Breast epithelium (tissue), 4 donors: ENCODE measurements around the gene GPR3. TPM values are rescaled to one million over a fixed set of nuclear protein-coding genes. Genes with fewer than 3 reads are reported as not detected.

Experiments used
- DNase-seq, 2 donors: peaks; one replicate each; pipeline ENCODE4 v3.0.0-alpha.2; 2019; ENCODE audit warnings: low spot score in 2 of 2
- H3K27ac ChIP-seq, 2 donors: fragments of 200-600 bp; sonication (generic) in 1 of 2; one replicate each; pipeline ENCODE4 v1.5.1; 2016 to 2019; ENCODE audit warnings: mild to moderate bottlenecking in 1 of 2
- H3K27me3 ChIP-seq, 2 donors: fragments of 200-600 bp; sonication (generic) in 1 of 2; one replicate each; pipeline versions ENCODE4 v1.5.1 to v1.6.0; 2017 to 2019; ENCODE audit warnings: control low read depth in 1 of 2, mild to moderate bottlenecking in 1 of 2
- H3K36me3 ChIP-seq: fragments of 200-600 bp; one replicate; pipeline ENCODE4 v1.5.1; 2019
- H3K4me1 ChIP-seq, 2 donors: fragments of 200-600 bp; sonication (generic); one replicate each; pipeline ENCODE4 v1.5.1; 2016 to 2019; ENCODE audit warnings: control low read depth in 1 of 2
- H3K4me3 ChIP-seq, 3 donors: fragments of 200-600 bp; sonication (generic); 1 replicate in 2 of 3; 2 replicates in 1 of 3; pipeline ENCODE4 v1.5.1; 2016 to 2019; ENCODE audit warnings: mild to moderate bottlenecking in 3 of 3, moderate library complexity in 2 of 3
- H3K9me3 ChIP-seq, 2 donors: fragments of 200-600 bp; sonication (generic) in 1 of 2; one replicate each; pipeline ENCODE4 v1.5.1; 2016 to 2019; ENCODE audit warnings: control low read depth in 1 of 2
- CTCF ChIP-seq, 3 donors: fragments of 450-650 bp; IDR thresholded peaks; one replicate each; pipeline ENCODE4 v1.5.1; 2016 to 2017; ENCODE audit warnings: antibody characterized with exemption in 3 of 3, mild to moderate bottlenecking in 3 of 3, moderate library complexity in 3 of 3
- POLR2A ChIP-seq: fragments of 450-650 bp; IDR thresholded peaks from one replicate; pipeline ENCODE4 v1.6.1; 2016; ENCODE audit warnings: antibody characterized with exemption, mild to moderate bottlenecking, moderate library complexity
- POLR2AphosphoS5 ChIP-seq, 3 donors: sonication (generic); formaldehyde crosslinking; IDR thresholded peaks; one replicate each; pipeline ENCODE4 v1.6.1; 2017; ENCODE audit warnings: antibody characterized with exemption in 3 of 3
- intact Hi-C: fragments of 100-400 bp; cut with DNase I; formaldehyde crosslinking; loops from one replicate; pipeline ENCODE4 v1.15.1; 2023; ENCODE audit warnings: low total_unique reads
- total RNA-seq, 3 donors: library from RNA; depleted of rRNA; stranded (reverse); fragments of >200 nt; gene quantifications; one replicate each; pipeline ENCODE4 v1.1.0, GENCODE V29; 2016

GPR3 gene
- total RNA-seq, 3 donors from 2014 or later, result 0.16 to 0.66 TPM; not detected in 1

DNA sequence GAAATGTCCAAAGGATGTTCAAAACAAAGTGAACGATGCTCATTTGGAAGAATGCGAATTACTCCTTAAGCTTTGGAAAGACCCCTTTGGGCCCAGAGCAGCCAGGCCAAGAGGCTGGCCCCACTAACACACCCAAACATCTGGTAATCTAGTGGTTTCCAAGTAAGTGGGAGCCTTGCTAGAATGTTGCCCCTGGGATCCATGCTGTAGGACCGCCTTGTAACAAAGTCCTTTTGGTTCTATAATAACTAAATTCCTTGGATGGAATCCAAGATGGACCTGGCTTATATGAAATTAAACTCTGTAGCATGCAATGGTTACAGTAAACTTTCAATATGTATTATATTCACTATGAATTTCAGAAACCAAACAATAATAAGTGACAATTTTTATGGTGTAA, 25.3 kb downstream of the GPR3 start:
- Histone ChIP-seq H3K4me3 (no peak overlapping the region), H3K9me3 (no peaks in the 10 kb centered on the region), H3K27me3 (no peaks in the 10 kb centered on the region), H3K27ac (peak overlapping the region; percentile 60 to 81), H3K4me1 (peaks cover 0 to 23% of the 10 kb centered on the region in 2 donors), H3K36me3 (no peaks in the 10 kb centered on the region)
- TF ChIP-seq POLR2A (no peak), CTCF (IDR thresholded peaks at IDR 0.05) (no peak), POLR2AphosphoS5 (IDR thresholded peaks at IDR 0.05) (no peak)
- intact Hi-C loops, result no loop called here
- no peak for DNase-seq

- H3K27ac ChIP-seq, result peak overlapping the region; percentile 60 to 81
- intact Hi-C loops, result no loop called here
- TF ChIP-seq CTCF (IDR thresholded peaks at IDR 0.05) (no peak), POLR2AphosphoS5 (IDR thresholded peaks at IDR 0.05) (peak; percentile 24 to 52 (median 49))
- DNase-seq, result peak in 1 of 2 donors; percentile 67
- H3K9me3 ChIP-seq, result no peaks in the 10 kb centered on the region
- H3K27me3 ChIP-seq, result no peaks in the 10 kb centered on the region
- peaks cover 0 to 23% of the 10 kb centered on the region in 2 donors for H3K4me1 ChIP-seq
- no peak overlapping the region for H3K4me3 ChIP-seq
- no peaks in the 10 kb centered on the region for H3K36me3 ChIP-seq
Measured at GRCh38 chr1:27418326-27419185, 26.1 kb downstream of the GPR3 start.

DNA sequence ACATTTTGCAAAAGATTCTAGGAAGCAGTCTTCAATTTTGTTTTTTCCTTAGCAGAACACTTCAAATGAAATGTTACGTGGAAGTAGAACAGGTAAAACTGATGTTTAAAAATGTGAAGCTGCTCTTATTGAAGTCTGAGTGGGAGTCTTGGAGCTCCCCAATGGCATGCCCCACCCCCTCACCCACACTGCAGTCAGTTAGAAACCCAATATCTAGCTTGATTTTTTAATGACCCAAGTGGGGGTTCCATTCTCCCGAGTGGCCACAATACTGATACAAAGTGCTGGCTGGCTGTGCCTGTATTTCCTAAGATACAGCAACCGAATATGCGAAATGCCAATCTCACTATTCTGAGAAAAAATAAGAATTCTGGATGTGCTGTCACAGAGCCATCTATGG, 31.3 kb downstream of the GPR3 start:
- Histone ChIP-seq H3K27ac (peak overlapping the region; percentile 43 to 49), H3K36me3 (no peaks in the 10 kb centered on the region), H3K9me3 (no peaks in the 10 kb centered on the region), H3K4me1 (peaks cover 8 to 14% of the 10 kb centered on the region in 2 donors), H3K4me3 (no peak overlapping the region), H3K27me3 (no peaks in the 10 kb centered on the region)
- no peak for TF ChIP-seq POLR2AphosphoS5 (IDR thresholded peaks at IDR 0.05)
- no peak for TF ChIP-seq CTCF (IDR thresholded peaks at IDR 0.05)
- TF ChIP-seq POLR2A, result no peak
- DNase-seq, result no peak
- intact Hi-C loops, result no loop called here

- H3K36me3 ChIP-seq, result no peaks in the 10 kb centered on the region
- no peaks in the 10 kb centered on the region for H3K9me3 ChIP-seq
- H3K27ac ChIP-seq, result peak overlapping the region; percentile 91
- peak overlapping the region in 1 of 3 donors; percentile 53 for H3K4me3 ChIP-seq
- intact Hi-C loops, result no loop called here
- H3K4me1 ChIP-seq, result peaks cover 14 to 23% of the 10 kb centered on the region in 2 donors
- TF ChIP-seq POLR2A (no peak), CTCF (IDR thresholded peaks at IDR 0.05) (no peak)
- no peaks in the 10 kb centered on the region for H3K27me3 ChIP-seq
- no peak for DNase-seq
Measured at GRCh38 chr1:27427329-27427728, 34.9 kb downstream of the GPR3 start.

DNA sequence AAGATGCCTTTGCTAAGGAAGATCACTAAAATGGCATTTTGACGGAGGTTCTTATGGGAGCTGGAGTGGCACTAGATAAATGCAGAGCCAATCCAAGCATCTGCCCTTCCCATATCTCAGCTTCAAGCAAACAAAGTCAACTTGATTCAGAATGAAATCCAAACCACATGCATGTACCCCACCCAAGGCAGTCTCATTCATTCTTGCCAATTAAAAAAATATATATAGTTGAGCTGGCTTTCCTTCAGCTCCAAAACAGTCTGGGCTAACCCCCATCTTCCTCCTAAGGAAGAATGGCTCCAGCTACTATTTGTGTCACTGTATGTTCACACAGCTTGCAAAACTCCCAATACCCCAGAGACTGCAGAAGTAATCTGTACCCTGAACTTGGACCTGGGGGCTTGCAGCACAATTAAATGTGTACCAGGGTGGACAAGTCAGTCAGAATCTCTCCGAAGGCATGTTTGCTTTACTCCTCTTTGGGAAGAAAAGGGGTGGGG, 35.4 kb downstream of the GPR3 start:
- Histone ChIP-seq H3K4me3 (peak overlapping the region in 2 of 3 donors; percentile 26 to 53), H3K27me3 (no peaks in the 10 kb centered on the region), H3K36me3 (no peaks in the 10 kb centered on the region), H3K9me3 (no peaks in the 10 kb centered on the region), H3K4me1 (peaks cover 14 to 23% of the 10 kb centered on the region in 2 donors), H3K27ac (peak overlapping the region; percentile 91)
- intact Hi-C loops, result no loop called here
- no peak for DNase-seq
- no peak for TF ChIP-seq POLR2AphosphoS5 (IDR thresholded peaks at IDR 0.05)
- TF ChIP-seq POLR2A, result no peak
- no peak for TF ChIP-seq CTCF (IDR thresholded peaks at IDR 0.05)
